Liver (tissue), 9 donors: ENCODE results near the gene COL4A1. TPM values are rescaled to one million over a fixed set of nuclear protein-coding genes. Genes with fewer than 3 reads are reported as not detected.

ENCODE experiments used
- DNase-seq: peaks from one replicate; pipeline ENCODE4 v3.0.0-alpha.2; 2017; ENCODE audit warnings: low spot score
- H3K27ac ChIP-seq, 2 donors: one replicate each; pipeline ENCODE4 v1.7.0; 2013; ENCODE audit warnings: inconsistent platforms in 2 of 2, low read length in 2 of 2, control low read depth in 1 of 2, low read depth in 1 of 2, mild to moderate bottlenecking in 1 of 2
- H3K27me3 ChIP-seq, 4 donors: one replicate each; pipeline versions ENCODE4 v1.6.1 to v1.7.0; 2013; ENCODE audit warnings: low read length in 3 of 4, inconsistent platforms in 1 of 4, mild to moderate bottlenecking in 1 of 4, moderate library complexity in 1 of 4; ENCODE audit not compliant: control insufficient read depth in 4 of 4, insufficient read depth in 4 of 4
- H3K36me3 ChIP-seq, 4 donors: one replicate each; pipeline versions ENCODE4 v1.6.1 to v1.7.0; 2013; ENCODE audit warnings: low read length in 3 of 4, mild to moderate bottlenecking in 3 of 4, low read depth in 1 of 4, moderate library complexity in 1 of 4; ENCODE audit not compliant: control insufficient read depth in 4 of 4, insufficient read depth in 3 of 4
- H3K4me1 ChIP-seq, 4 donors: one replicate each; pipeline versions ENCODE4 v1.6.1 to v1.7.0; 2013; ENCODE audit warnings: low read length in 3 of 4, mild to moderate bottlenecking in 3 of 4, moderate library complexity in 1 of 4; ENCODE audit not compliant: control insufficient read depth in 4 of 4, insufficient read depth in 4 of 4
- H3K4me3 ChIP-seq, 3 donors: one replicate each; pipeline versions ENCODE4 v1.6.1 to v1.7.0; 2013; ENCODE audit warnings: low read length in 3 of 3, control low read depth in 1 of 3, low read depth in 1 of 3, mild to moderate bottlenecking in 1 of 3
- H3K9ac ChIP-seq, 2 donors: one replicate each; pipeline ENCODE4 v1.7.0; 2013; ENCODE audit warnings: low read length in 2 of 2, mild to moderate bottlenecking in 2 of 2, moderate library complexity in 2 of 2, control low read depth in 1 of 2, low read depth in 1 of 2
- H3K9me3 ChIP-seq, 4 donors: one replicate each; pipeline versions ENCODE4 v1.6.1 to v1.7.0; 2013; ENCODE audit warnings: low read length in 3 of 4; ENCODE audit not compliant: control insufficient read depth in 4 of 4
- EGR1 ChIP-seq, 2 donors: IDR thresholded peaks; 2 replicates each; pipeline ENCODE4 v1.6.1; 2016 to 2018; ENCODE audit warnings: antibody characterized with exemption in 2 of 2, low read depth in 2 of 2
- GABPA ChIP-seq, 2 donors: IDR thresholded peaks in 1 of 2; conservative IDR thresholded peaks in 1 of 2; 2 replicates each; pipeline ENCODE4 v1.6.1; 2016; ENCODE audit warnings: antibody characterized with exemption in 2 of 2, mild to moderate bottlenecking in 1 of 2, moderate library complexity in 1 of 2
- HNF4G ChIP-seq: IDR thresholded peaks from 2 replicates; pipeline ENCODE4 v1.6.1; 2016; ENCODE audit warnings: antibody characterized with exemption
- NR2F2 ChIP-seq: IDR thresholded peaks from 2 replicates; pipeline ENCODE4 v1.6.1; 2016; ENCODE audit warnings: antibody characterized with exemption
- RAD21 ChIP-seq, 2 donors: IDR thresholded peaks; 2 replicates each; pipeline ENCODE4 v1.6.1; 2016; ENCODE audit warnings: antibody characterized with exemption in 2 of 2, mild to moderate bottlenecking in 2 of 2
- TAF1 ChIP-seq: conservative IDR thresholded peaks from 2 replicates; pipeline ENCODE4 v1.6.1; 2016; ENCODE audit warnings: antibody characterized with exemption, mild to moderate bottlenecking
- YY1 ChIP-seq: IDR thresholded peaks from 2 replicates; pipeline ENCODE4 v1.6.1; 2016; ENCODE audit warnings: antibody characterized with exemption, mild to moderate bottlenecking
- WGBS: extraction: QIAGEN DNeasy Blood & Tissue Kit; methylation state at CpG from one replicate; pipeline ENCODE4 v1.1.7; 2013; 5-methylcytosine and 5-hydroxymethylcytosine counted together
- polyA plus RNA-seq, 2 donors: library from polyadenylated mRNA; stranded (reverse) in 1 of 2; unstranded in 1 of 2; fragments of 200-250 nt in 1 of 2; fragments of >200 nt in 1 of 2; fragmentation: Nextera tagmentation in 1 of 2; extraction: Ambion mirVana in 1 of 2; gene quantifications; one replicate each; pipeline versions ENCODE4 v1.2.1 to v1.2.3, GENCODE V29; 2013 to 2015
- total RNA-seq, 2 donors: library from RNA; depleted of rRNA; stranded (reverse); fragments of >200 nt; gene quantifications; one replicate each; pipeline ENCODE4 v1.2.3, GENCODE V29; 2014
- TF ChIP-seq, protein P1 (sequence below): fragments of 150-350 bp; IDR thresholded peaks from 2 replicates; pipeline ENCODE4 v1.5.1; 2017; ENCODE audit warnings: improper control_type of control experiment, low read depth, low read length; ENCODE audit not compliant: missing input control
- TF ChIP-seq, protein P2 (sequence below): IDR thresholded peaks from 2 replicates; pipeline ENCODE4 v1.6.1; 2016; ENCODE audit warnings: antibody characterized with exemption, mild to moderate bottlenecking
- TF ChIP-seq, protein P3 (sequence below): IDR thresholded peaks from 2 replicates; pipeline ENCODE4 v1.6.1; 2016; ENCODE audit warnings: antibody characterized with exemption
- TF ChIP-seq, protein P4 (sequence below): IDR thresholded peaks from 2 replicates; pipeline ENCODE4 v1.6.1; 2016; ENCODE audit warnings: antibody characterized with exemption
- donor health status: healthy.
- donor health status: healthy.
- donor health status: healthy.
- donor health status: healthy.
- donor health status: healthy.

The COL4A1 gene
- total and polyA plus RNA-seq, 4 donors: 5.0 to 68.5 (median 37.9) TPM

DNA sequence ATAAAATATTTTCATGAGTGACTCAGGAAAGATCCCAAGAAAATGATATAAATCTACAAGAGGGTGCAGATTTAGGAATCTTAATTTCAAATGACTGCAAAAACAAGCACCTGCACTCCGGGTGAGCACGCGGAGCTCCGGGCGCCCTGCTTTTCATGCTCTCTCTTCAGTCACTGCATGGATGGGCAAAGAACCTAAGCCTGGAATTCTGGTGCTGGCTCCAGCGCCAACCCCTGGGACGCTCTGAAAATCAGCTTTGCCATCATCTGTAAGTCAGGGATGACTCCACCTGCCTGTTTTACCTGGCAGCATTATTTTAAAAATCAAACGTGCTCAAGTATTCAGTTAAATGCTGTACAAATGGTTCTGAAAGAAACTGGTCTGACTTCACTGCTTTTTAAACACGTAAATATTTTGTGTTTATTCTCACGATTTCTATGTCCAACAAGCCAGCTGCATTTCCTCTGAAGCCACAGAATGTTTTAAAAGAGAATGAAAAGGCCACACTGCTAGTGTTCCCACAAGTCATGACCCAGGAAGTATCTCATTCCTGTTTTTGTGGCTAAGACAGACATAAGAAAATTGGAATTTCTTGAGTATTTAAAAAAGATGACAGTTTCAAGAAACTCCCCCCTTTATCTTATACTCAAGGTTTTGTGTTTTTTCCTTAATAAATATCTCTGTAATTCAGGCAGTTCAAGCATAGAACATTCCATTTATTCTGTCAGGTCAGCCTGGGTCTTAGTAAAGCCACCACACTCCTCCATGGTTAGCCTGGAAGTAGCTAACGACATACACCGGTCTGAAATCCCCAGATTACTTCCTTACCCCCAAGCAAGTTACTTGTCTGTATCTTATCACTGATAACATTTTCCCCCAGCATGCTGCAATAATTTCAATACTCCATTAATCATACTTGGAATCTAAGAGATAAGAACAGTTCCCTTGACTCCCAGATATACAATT, 81.1 kb downstream of the COL4A1 start:
- Histone ChIP-seq H3K36me3 (no peaks in the 10 kb centered on the region), H3K9ac (no peak overlapping the region), H3K9me3 (no peaks in the 10 kb centered on the region), H3K4me1 (peaks cover 0 to 2% (median 0%) of the 10 kb centered on the region in 4 donors), H3K27ac (peak overlapping the region in 1 of 2 donors; percentile 51), H3K4me3 (no peak overlapping the region), H3K27me3 (no peaks in the 10 kb centered on the region)
- DNase-seq: no peak
- no peak for TF ChIP-seq HNF4G
- TF ChIP-seq NR2F2: peak; percentile 91
- no peak for TF ChIP-seq TAF1
- TF ChIP-seq, protein P1, sequence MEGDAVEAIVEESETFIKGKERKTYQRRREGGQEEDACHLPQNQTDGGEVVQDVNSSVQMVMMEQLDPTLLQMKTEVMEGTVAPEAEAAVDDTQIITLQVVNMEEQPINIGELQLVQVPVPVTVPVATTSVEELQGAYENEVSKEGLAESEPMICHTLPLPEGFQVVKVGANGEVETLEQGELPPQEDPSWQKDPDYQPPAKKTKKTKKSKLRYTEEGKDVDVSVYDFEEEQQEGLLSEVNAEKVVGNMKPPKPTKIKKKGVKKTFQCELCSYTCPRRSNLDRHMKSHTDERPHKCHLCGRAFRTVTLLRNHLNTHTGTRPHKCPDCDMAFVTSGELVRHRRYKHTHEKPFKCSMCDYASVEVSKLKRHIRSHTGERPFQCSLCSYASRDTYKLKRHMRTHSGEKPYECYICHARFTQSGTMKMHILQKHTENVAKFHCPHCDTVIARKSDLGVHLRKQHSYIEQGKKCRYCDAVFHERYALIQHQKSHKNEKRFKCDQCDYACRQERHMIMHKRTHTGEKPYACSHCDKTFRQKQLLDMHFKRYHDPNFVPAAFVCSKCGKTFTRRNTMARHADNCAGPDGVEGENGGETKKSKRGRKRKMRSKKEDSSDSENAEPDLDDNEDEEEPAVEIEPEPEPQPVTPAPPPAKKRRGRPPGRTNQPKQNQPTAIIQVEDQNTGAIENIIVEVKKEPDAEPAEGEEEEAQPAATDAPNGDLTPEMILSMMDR: no peak
- TF ChIP-seq, protein P2, sequence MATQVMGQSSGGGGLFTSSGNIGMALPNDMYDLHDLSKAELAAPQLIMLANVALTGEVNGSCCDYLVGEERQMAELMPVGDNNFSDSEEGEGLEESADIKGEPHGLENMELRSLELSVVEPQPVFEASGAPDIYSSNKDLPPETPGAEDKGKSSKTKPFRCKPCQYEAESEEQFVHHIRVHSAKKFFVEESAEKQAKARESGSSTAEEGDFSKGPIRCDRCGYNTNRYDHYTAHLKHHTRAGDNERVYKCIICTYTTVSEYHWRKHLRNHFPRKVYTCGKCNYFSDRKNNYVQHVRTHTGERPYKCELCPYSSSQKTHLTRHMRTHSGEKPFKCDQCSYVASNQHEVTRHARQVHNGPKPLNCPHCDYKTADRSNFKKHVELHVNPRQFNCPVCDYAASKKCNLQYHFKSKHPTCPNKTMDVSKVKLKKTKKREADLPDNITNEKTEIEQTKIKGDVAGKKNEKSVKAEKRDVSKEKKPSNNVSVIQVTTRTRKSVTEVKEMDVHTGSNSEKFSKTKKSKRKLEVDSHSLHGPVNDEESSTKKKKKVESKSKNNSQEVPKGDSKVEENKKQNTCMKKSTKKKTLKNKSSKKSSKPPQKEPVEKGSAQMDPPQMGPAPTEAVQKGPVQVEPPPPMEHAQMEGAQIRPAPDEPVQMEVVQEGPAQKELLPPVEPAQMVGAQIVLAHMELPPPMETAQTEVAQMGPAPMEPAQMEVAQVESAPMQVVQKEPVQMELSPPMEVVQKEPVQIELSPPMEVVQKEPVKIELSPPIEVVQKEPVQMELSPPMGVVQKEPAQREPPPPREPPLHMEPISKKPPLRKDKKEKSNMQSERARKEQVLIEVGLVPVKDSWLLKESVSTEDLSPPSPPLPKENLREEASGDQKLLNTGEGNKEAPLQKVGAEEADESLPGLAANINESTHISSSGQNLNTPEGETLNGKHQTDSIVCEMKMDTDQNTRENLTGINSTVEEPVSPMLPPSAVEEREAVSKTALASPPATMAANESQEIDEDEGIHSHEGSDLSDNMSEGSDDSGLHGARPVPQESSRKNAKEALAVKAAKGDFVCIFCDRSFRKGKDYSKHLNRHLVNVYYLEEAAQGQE: peak; percentile 63
- TF ChIP-seq, protein P3, sequence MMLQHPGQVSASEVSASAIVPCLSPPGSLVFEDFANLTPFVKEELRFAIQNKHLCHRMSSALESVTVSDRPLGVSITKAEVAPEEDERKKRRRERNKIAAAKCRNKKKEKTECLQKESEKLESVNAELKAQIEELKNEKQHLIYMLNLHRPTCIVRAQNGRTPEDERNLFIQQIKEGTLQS: no peak
- no peak for TF ChIP-seq YY1
- TF ChIP-seq, protein P4, sequence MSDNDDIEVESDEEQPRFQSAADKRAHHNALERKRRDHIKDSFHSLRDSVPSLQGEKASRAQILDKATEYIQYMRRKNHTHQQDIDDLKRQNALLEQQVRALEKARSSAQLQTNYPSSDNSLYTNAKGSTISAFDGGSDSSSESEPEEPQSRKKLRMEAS: no peak
- TF ChIP-seq EGR1 (IDR thresholded peaks at IDR 0.05; ENCODE audit: low read depth in 2 of 2): no peak
- peak; percentile 4 to 32 for TF ChIP-seq RAD21 (IDR thresholded peaks at IDR 0.05)
- 75% methylated on average over 12 of the region's 12 CpGs for WGBS

DNA sequence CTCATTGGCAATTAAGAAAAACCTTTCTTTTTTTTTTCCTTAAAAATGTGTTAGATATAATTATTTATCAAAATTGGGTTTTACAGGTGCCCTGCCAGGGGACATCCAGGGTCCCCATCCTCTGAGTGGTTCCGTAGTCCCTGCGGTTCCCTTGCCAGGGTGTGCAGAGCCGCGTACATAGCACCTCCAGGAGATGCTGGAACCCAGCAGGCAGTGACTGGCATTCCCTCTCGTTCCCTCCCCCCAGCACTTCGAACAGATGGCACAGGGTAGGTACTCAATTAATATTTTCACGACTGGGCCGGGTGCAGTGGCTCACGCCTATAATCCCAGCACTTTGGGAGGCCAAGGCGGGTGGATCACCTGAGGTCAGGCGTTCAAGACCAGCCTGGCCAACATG, 82.0 kb downstream of the COL4A1 start:
- no peak for DNase-seq
- no peak overlapping the region for H3K4me3 ChIP-seq
- H3K27ac ChIP-seq: no peak overlapping the region
- no peaks in the 10 kb centered on the region for H3K36me3 ChIP-seq
- H3K9ac ChIP-seq: no peak overlapping the region
- H3K9me3 ChIP-seq: no peaks in the 10 kb centered on the region
- TF ChIP-seq RAD21 (IDR thresholded peaks at IDR 0.05): no peak
- TF ChIP-seq GABPA (IDR thresholded peaks at IDR 0.05 in 1 of 2, conservative IDR thresholded peaks at IDR 0.05 in 1 of 2): no peak
- peaks cover 0 to 2% (median 0%) of the 10 kb centered on the region in 4 donors for H3K4me1 ChIP-seq
- no peaks in the 10 kb centered on the region for H3K27me3 ChIP-seq
- 89% methylated on average over 11 of the region's 11 CpGs for WGBS
